Mesendoderm (in vitro differentiated cells): ENCODE results near the gene P2RY13.

Experiments used
- DNase-seq: peaks from one replicate; pipeline ENCODE4 v3.0.0; 2013
- H2AK5ac ChIP-seq: 2 replicates; pipeline ENCODE4 v1.6.1; 2013; ENCODE audit warnings: low read length, inconsistent platforms
- H2BK120ac ChIP-seq: 2 replicates; pipeline ENCODE4 v1.6.1; 2013; ENCODE audit warnings: low read depth, mild to moderate bottlenecking, low read length, moderate library complexity, mixed read lengths
- H2BK15ac ChIP-seq: replicated peaks from 2 replicates; pipeline ENCODE4 v1.6.1; 2013; ENCODE audit warnings: low read depth, mild to moderate bottlenecking, moderate library complexity
- H2BK5ac ChIP-seq: 2 replicates; pipeline ENCODE4 v1.6.1; 2013; ENCODE audit warnings: low read length, inconsistent platforms
- H3K18ac ChIP-seq: 2 replicates; pipeline ENCODE4 v1.6.1; 2013; ENCODE audit warnings: mild to moderate bottlenecking, low read length, mixed read lengths
- H3K23ac ChIP-seq: one replicate; pipeline ENCODE4 v1.6.1; 2013; ENCODE audit warnings: low read length
- H3K27ac ChIP-seq: 2 replicates; pipeline ENCODE4 v1.5.1; 2013; ENCODE audit warnings: low read depth, mild to moderate bottlenecking, inconsistent platforms, low read length, moderate library complexity
- H3K27me3 ChIP-seq: 2 replicates; pipeline ENCODE4 v1.6.1; 2013; ENCODE audit warnings: low read length, control low read depth, mild to moderate bottlenecking, inconsistent platforms; ENCODE audit not compliant: insufficient read depth, poor library complexity
- H3K36me3 ChIP-seq: 2 replicates; pipeline ENCODE4 v1.6.1; 2013; ENCODE audit warnings: low read length, inconsistent platforms; ENCODE audit not compliant: control insufficient read depth, insufficient read depth
- H3K4ac ChIP-seq: one replicate; pipeline ENCODE4 v1.6.1; 2013; ENCODE audit warnings: low read depth, mild to moderate bottlenecking, low read length, moderate library complexity
- H3K4me1 ChIP-seq: 2 replicates; pipeline ENCODE4 v1.6.1; 2013; ENCODE audit warnings: low read depth, low read length, inconsistent platforms; ENCODE audit not compliant: control insufficient read depth
- H3K4me2 ChIP-seq: 2 replicates; pipeline ENCODE4 v1.6.1; 2013; ENCODE audit warnings: low read length
- H3K4me3 ChIP-seq: 2 replicates; pipeline ENCODE4 v1.5.1; 2013; ENCODE audit warnings: mild to moderate bottlenecking, low read length
- H3K56ac ChIP-seq: one replicate; pipeline ENCODE4 v1.6.1; 2013; ENCODE audit warnings: low read length
- H3K79me1 ChIP-seq: 2 replicates; pipeline ENCODE4 v1.6.1; 2013; ENCODE audit warnings: low read length, inconsistent platforms
- H3K79me2 ChIP-seq: 2 replicates; pipeline ENCODE4 v1.6.1; 2013; ENCODE audit warnings: mild to moderate bottlenecking, low read length; ENCODE audit not compliant: control insufficient read depth, insufficient read depth
- H3K9ac ChIP-seq: 2 replicates; pipeline ENCODE4 v1.6.1; 2013; ENCODE audit warnings: low read length, inconsistent platforms
- H4K5ac ChIP-seq: one replicate; pipeline ENCODE4 v1.6.1; 2013; ENCODE audit warnings: low read length
- H4K8ac ChIP-seq: one replicate; pipeline ENCODE4 v1.6.1; 2013; ENCODE audit warnings: low read depth, mild to moderate bottlenecking, control low read depth, low read length, moderate library complexity
- WGBS: extraction: QIAGEN DNeasy Blood & Tissue Kit; methylation state at CpG from one replicate; pipeline ENCODE4 v1.1.7; 2013; ENCODE audit warnings: low lambda C conversion rate, missing lambda C conversion rate; ENCODE audit not compliant: insufficient coverage; ENCODE audit errors: extremely low coverage; 5-methylcytosine and 5-hydroxymethylcytosine counted together

P2RY13 gene

DNA sequence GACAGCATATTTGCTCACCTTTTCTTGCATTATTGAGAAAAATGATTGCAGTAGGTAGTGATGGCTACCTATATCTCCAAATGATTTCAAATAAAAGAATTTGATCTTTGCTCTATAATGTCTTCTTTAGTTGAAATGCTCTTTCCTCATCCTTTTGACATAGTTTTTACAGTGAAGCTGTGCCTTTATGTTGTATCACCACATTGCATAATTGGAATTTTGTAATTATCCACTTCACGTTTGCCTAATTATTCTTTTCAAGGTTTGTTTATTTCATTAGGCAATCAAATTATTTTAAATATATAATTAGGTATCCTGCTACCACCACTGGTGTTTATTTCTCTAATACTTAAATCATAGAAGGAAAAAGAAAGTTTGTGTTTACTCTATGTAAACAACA lies 21.3 kb upstream of the P2RY13 start:
- no peak overlapping the region for H3K4me2 ChIP-seq
- DNase-seq, result no peak
- no peak overlapping the region for H2BK120ac ChIP-seq
- no peaks in the 10 kb centered on the region for H3K79me2 ChIP-seq
- no peak overlapping the region for H3K9ac ChIP-seq
- no peak overlapping the region for H3K56ac ChIP-seq
- H3K27me3 ChIP-seq, result no peaks in the 10 kb centered on the region
- no peak overlapping the region for H4K5ac ChIP-seq
- no peak overlapping the region for H3K18ac ChIP-seq
- H3K36me3 ChIP-seq, result no peaks in the 10 kb centered on the region
- WGBS, result no CpG with 5 or more reads among the region's 1 CpG
- H3K4me1 ChIP-seq, result peaks cover 7% of the 10 kb centered on the region
- no peak overlapping the region for H2BK5ac ChIP-seq
- H4K8ac ChIP-seq, result no peak overlapping the region
- H3K4ac ChIP-seq, result no peak overlapping the region
- no peak overlapping the region for H2BK15ac ChIP-seq
- no peaks in the 10 kb centered on the region for H3K79me1 ChIP-seq
- no peak overlapping the region for H3K4me3 ChIP-seq
- H3K23ac ChIP-seq, result no peak overlapping the region
- no peak overlapping the region for H2AK5ac ChIP-seq
- no peak overlapping the region for H3K27ac ChIP-seq

DNA sequence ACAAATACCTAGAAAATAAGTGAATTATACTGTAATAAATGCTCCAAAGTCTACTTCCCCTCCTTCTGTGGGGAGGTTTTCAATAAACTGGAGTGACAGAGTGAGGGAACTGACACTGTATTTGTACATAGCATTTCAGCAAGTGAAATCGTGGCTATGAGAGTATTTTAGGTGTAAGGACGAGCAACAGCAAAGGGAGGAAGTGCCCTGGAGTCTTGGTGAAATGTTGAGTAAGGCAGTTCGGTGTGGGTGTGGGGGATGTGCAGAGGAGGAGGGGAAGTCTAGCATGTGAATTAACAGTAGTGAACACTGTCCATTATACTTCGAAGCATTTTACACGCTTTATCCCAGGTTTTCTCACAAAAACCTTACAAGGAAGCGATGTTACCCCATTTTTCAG lies 18.1 kb upstream of the P2RY13 start:
- H3K79me1 ChIP-seq, result no peaks in the 10 kb centered on the region
- no peak overlapping the region for H2AK5ac ChIP-seq
- no peak overlapping the region for H3K27ac ChIP-seq
- H3K18ac ChIP-seq, result no peak overlapping the region
- H3K79me2 ChIP-seq, result no peaks in the 10 kb centered on the region
- no peak overlapping the region for H3K9ac ChIP-seq
- H4K8ac ChIP-seq, result no peak overlapping the region
- WGBS, result no CpG with 5 or more reads among the region's 6 CpGs
- no peak overlapping the region for H2BK5ac ChIP-seq
- peaks cover 7% of the 10 kb centered on the region for H3K4me1 ChIP-seq
- peak; percentile 16 for DNase-seq
- no peak overlapping the region for H2BK15ac ChIP-seq
- H2BK120ac ChIP-seq, result no peak overlapping the region
- no peaks in the 10 kb centered on the region for H3K27me3 ChIP-seq
- H3K23ac ChIP-seq, result no peak overlapping the region
- no peak overlapping the region for H3K56ac ChIP-seq
- H3K4me3 ChIP-seq, result no peak overlapping the region
- no peak overlapping the region for H3K4ac ChIP-seq
- H3K36me3 ChIP-seq, result no peaks in the 10 kb centered on the region
- no peak overlapping the region for H4K5ac ChIP-seq
- H3K4me2 ChIP-seq, result no peak overlapping the region

DNA sequence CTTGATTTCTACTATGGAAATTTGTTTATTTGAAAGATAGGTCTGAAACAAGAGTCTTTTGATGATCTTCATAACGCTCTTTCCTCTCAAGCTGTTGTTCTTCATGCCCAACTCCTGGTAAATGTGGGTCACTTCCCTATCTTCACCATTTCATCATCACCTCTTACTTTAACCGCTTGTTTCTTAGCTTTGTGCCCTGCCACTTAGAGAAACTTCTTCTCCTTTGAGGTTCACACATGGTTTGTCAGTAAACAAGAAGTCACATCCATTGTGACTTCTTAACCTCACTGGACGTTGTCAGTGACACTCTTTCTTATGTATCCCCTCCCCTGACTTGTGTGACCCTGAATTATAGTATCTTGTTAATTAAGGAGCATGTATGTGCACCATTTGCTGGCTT lies 16.9 kb upstream of the P2RY13 start:
- no peak overlapping the region for H3K18ac ChIP-seq
- no peak overlapping the region for H2AK5ac ChIP-seq
- H3K56ac ChIP-seq, result no peak overlapping the region
- H3K4me2 ChIP-seq, result no peak overlapping the region
- no peaks in the 10 kb centered on the region for H3K27me3 ChIP-seq
- H3K4me3 ChIP-seq, result no peak overlapping the region
- no peak overlapping the region for H3K23ac ChIP-seq
- H3K36me3 ChIP-seq, result no peaks in the 10 kb centered on the region
- peaks cover 7% of the 10 kb centered on the region for H3K4me1 ChIP-seq
- no CpG with 5 or more reads among the region's 3 CpGs for WGBS
- H3K4ac ChIP-seq, result no peak overlapping the region
- no peak overlapping the region for H3K9ac ChIP-seq
- DNase-seq, result no peak
- H2BK120ac ChIP-seq, result no peak overlapping the region
- no peak overlapping the region for H2BK15ac ChIP-seq
- H4K5ac ChIP-seq, result no peak overlapping the region
- H3K79me1 ChIP-seq, result no peaks in the 10 kb centered on the region
- no peak overlapping the region for H3K27ac ChIP-seq
- H2BK5ac ChIP-seq, result no peak overlapping the region
- no peaks in the 10 kb centered on the region for H3K79me2 ChIP-seq
- no peak overlapping the region for H4K8ac ChIP-seq

DNA sequence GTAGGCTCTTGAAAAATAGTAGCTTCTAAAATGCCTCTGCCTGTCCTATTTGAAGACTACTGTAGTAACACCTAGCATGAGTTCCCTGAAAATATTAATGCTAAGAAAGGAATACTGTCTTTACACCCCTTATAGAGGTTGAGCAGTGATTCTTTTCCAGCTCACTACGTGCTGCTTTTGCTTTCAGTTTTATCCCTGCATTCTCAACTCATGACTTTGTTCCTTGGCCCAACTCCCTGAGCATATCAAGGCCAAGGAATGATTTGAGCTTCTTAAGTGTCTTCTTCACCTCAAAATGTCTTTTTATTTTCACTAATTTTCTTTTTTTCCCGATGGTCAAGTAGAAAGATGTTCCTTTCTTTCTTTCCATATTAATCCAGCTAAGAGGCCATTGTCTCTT lies 16.5 kb upstream of the P2RY13 start:
- H3K18ac ChIP-seq, result no peak overlapping the region
- no peak overlapping the region for H2AK5ac ChIP-seq
- no peaks in the 10 kb centered on the region for H3K79me1 ChIP-seq
- WGBS, result no CpG with 5 or more reads among the region's 2 CpGs
- no peak for DNase-seq
- no peak overlapping the region for H4K8ac ChIP-seq
- no peak overlapping the region for H3K23ac ChIP-seq
- no peak overlapping the region for H4K5ac ChIP-seq
- H3K4me2 ChIP-seq, result no peak overlapping the region
- no peak overlapping the region for H2BK120ac ChIP-seq
- H3K27ac ChIP-seq, result no peak overlapping the region
- no peak overlapping the region for H3K9ac ChIP-seq
- no peak overlapping the region for H3K56ac ChIP-seq
- H3K4me3 ChIP-seq, result no peak overlapping the region
- H3K36me3 ChIP-seq, result no peaks in the 10 kb centered on the region
- H2BK15ac ChIP-seq, result no peak overlapping the region
- H3K79me2 ChIP-seq, result no peaks in the 10 kb centered on the region
- H3K27me3 ChIP-seq, result no peaks in the 10 kb centered on the region
- peaks cover 7% of the 10 kb centered on the region for H3K4me1 ChIP-seq
- no peak overlapping the region for H3K4ac ChIP-seq
- H2BK5ac ChIP-seq, result no peak overlapping the region

DNA sequence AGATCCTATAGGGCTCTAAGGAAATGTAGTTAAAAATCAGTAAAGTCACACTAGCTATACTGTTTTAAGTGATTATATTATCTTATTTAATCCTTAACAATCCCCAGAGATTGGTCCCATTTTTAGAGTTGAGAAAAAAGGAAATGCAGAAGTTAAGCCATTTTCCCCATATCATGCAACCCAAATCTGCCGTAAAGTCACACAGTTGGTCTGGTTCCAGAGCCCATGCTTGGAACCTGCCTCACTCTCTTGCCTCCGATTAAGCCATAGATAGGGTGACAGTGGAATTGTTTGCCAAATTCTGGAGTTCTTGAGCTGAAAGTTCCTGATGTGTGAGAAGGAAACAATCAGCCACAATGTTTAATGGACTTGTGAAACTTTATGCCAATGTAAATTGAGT lies 2.3 kb upstream of the P2RY13 start:
- Histone ChIP-seq H3K56ac (no peak overlapping the region), H3K27me3 (no peaks in the 10 kb centered on the region), H3K27ac (no peak overlapping the region), H2BK15ac (no peak overlapping the region), H4K5ac (no peak overlapping the region), H2AK5ac (no peak overlapping the region), H3K4me1 (no peaks in the 10 kb centered on the region), H3K79me1 (no peaks in the 10 kb centered on the region), H3K9ac (no peak overlapping the region), H4K8ac (no peak overlapping the region), H3K79me2 (no peaks in the 10 kb centered on the region), H2BK120ac (no peak overlapping the region), H3K23ac (no peak overlapping the region), H3K18ac (no peak overlapping the region), H2BK5ac (no peak overlapping the region), H3K4ac (no peak overlapping the region), H3K36me3 (no peaks in the 10 kb centered on the region), H3K4me2 (no peak overlapping the region), H3K4me3 (no peak overlapping the region)
- DNase-seq, result no peak
- WGBS, result no CpG with 5 or more reads among the region's 2 CpGs

DNA sequence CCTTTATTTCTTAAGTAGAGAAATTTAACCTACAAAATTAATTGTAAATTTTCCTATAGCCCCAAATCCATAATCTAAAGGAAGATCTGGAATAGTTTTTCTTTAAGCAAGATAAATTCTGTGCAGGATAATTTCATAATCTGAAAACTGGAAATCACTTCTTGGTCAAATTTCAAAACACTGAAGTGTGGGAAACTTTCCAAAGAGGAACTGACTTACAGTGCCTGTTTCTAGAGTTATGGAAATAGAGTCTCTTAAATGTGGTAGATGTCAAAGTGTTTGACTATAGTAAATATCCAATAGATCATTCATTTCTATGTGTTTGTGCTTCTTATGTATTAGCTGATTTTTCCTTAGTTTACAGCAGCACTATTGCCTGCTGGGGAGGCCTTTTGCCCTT lies 1.6 kb upstream of the P2RY13 start:
- H2BK5ac ChIP-seq, result no peak overlapping the region
- H3K27ac ChIP-seq, result no peak overlapping the region
- no peaks in the 10 kb centered on the region for H3K36me3 ChIP-seq
- no peak overlapping the region for H4K5ac ChIP-seq
- no peak overlapping the region for H2BK120ac ChIP-seq
- H4K8ac ChIP-seq, result no peak overlapping the region
- H2AK5ac ChIP-seq, result no peak overlapping the region
- H3K79me1 ChIP-seq, result no peaks in the 10 kb centered on the region
- no peak overlapping the region for H3K23ac ChIP-seq
- H3K4ac ChIP-seq, result no peak overlapping the region
- no peaks in the 10 kb centered on the region for H3K4me1 ChIP-seq
- H3K4me3 ChIP-seq, result no peak overlapping the region
- H3K18ac ChIP-seq, result no peak overlapping the region
- no peaks in the 10 kb centered on the region for H3K27me3 ChIP-seq
- no peak overlapping the region for H3K56ac ChIP-seq
- DNase-seq, result no peak
- no peak overlapping the region for H2BK15ac ChIP-seq
- H3K4me2 ChIP-seq, result no peak overlapping the region
- H3K79me2 ChIP-seq, result no peaks in the 10 kb centered on the region
- no peak overlapping the region for H3K9ac ChIP-seq
